T-helper 2 cell treated with Interferon-gamma antibody and Interleukin-4, amounts not matched to agents 5 μg/mL and 100 μg/mL, for 36 hours (primary cell): ENCODE measurements around the gene UBXN7.
"Not testable (repeated sequence)": the region's sequence is repeated elsewhere in the genome, so short reads cannot be mapped to it uniquely, and the experiment has no call there.

Experiments
- DNase-seq: peaks from one replicate; pipeline ENCODE4 v3.0.0; 2021; ENCODE audit warnings: low spot score
- H3K27ac Mint-ChIP-seq: one replicate; pipeline ENCODE4 v1.8.0; 2021; ENCODE audit warnings: mild to moderate bottlenecking, mixed read lengths
- H3K27me3 Mint-ChIP-seq: one replicate; pipeline ENCODE4 v1.8.0; 2021; ENCODE audit warnings: low read depth, mixed read lengths
- H3K36me3 Mint-ChIP-seq: one replicate; pipeline ENCODE4 v1.8.0; 2021; ENCODE audit warnings: low read depth, mixed read lengths
- H3K4me1 Mint-ChIP-seq: one replicate; pipeline ENCODE4 v1.8.0; 2021; ENCODE audit warnings: low read depth, mixed read lengths
- H3K4me3 Mint-ChIP-seq: one replicate; pipeline ENCODE4 v1.8.0; 2022; ENCODE audit warnings: mild to moderate bottlenecking, moderate library complexity, mixed read lengths
- H3K9me3 Mint-ChIP-seq: one replicate; pipeline ENCODE4 v1.8.0; 2021; ENCODE audit warnings: mixed read lengths

Gene UBXN7

GRCh38 chr3:196400331-196400730 lies 31.9 kb downstream of the UBXN7 start:
- H3K27me3 Mint-ChIP-seq: no peaks in the 10 kb centered on the region
- H3K27ac Mint-ChIP-seq: no peak overlapping the region
- peaks cover 18% of the 10 kb centered on the region for H3K36me3 Mint-ChIP-seq
- H3K4me1 Mint-ChIP-seq: no peaks in the 10 kb centered on the region
- no peaks in the 10 kb centered on the region for H3K9me3 Mint-ChIP-seq
- DNase-seq: no peak
- no peak overlapping the region for H3K4me3 Mint-ChIP-seq

GRCh38 chr3:196399485-196399945 lies 32.7 kb downstream of the UBXN7 start:
- peaks cover 16% of the 10 kb centered on the region for H3K36me3 Mint-ChIP-seq
- no peaks in the 10 kb centered on the region for H3K27me3 Mint-ChIP-seq
- no peak overlapping the region for H3K27ac Mint-ChIP-seq
- no peaks in the 10 kb centered on the region for H3K4me1 Mint-ChIP-seq
- no peaks in the 10 kb centered on the region for H3K9me3 Mint-ChIP-seq
- no peak overlapping the region for H3K4me3 Mint-ChIP-seq
- no peak for DNase-seq

- H3K4me3 Mint-ChIP-seq: no peak overlapping the region
- H3K27me3 Mint-ChIP-seq: no peaks in the 10 kb centered on the region
- peaks cover 16% of the 10 kb centered on the region for H3K36me3 Mint-ChIP-seq
- H3K4me1 Mint-ChIP-seq: no peaks in the 10 kb centered on the region
- H3K9me3 Mint-ChIP-seq: no peaks in the 10 kb centered on the region
- no peak for DNase-seq
- H3K27ac Mint-ChIP-seq: no peak overlapping the region
These were observed 33.4 kb downstream of the UBXN7 start for GRCh38 chr3:196398782-196399181.

- peaks cover 20% of the 10 kb centered on the region for H3K36me3 Mint-ChIP-seq
- no peak overlapping the region for H3K4me3 Mint-ChIP-seq
- H3K4me1 Mint-ChIP-seq: no peaks in the 10 kb centered on the region
- DNase-seq: no peak
- H3K9me3 Mint-ChIP-seq: no peaks in the 10 kb centered on the region
- H3K27me3 Mint-ChIP-seq: no peaks in the 10 kb centered on the region
- no peak overlapping the region for H3K27ac Mint-ChIP-seq
These were observed 34.3 kb downstream of the UBXN7 start for GRCh38 chr3:196397941-196398340.

- H3K27me3 Mint-ChIP-seq: no peaks in the 10 kb centered on the region
These were observed 42.1 kb downstream of the UBXN7 start for GRCh38 chr3:196390116-196390515.

GRCh38 chr3:196388956-196389355 lies 43.3 kb downstream of the UBXN7 start:
- Mint-ChIP-seq H3K27me3 (no peaks in the 10 kb centered on the region), H3K4me1 (no peaks in the 10 kb centered on the region), H3K27ac (no peak overlapping the region), H3K4me3 (no peak overlapping the region), H3K9me3 (peaks cover 20% of the 10 kb centered on the region), H3K36me3 (peaks cover 82% of the 10 kb centered on the region)
- no peak for DNase-seq

More at GRCh38 chr3:196390116-196390515, 42.1 kb downstream of the UBXN7 start:
- DNase-seq: no peak
- Mint-ChIP-seq H3K27ac (no peak overlapping the region), H3K36me3 (peaks cover 72% of the 10 kb centered on the region), H3K9me3 (peaks cover 20% of the 10 kb centered on the region), H3K4me1 (no peaks in the 10 kb centered on the region), H3K4me3 (no peak overlapping the region)

GRCh38 chr3:196387941-196388340 lies 44.3 kb downstream of the UBXN7 start:
- peaks cover 86% of the 10 kb centered on the region for H3K36me3 Mint-ChIP-seq
- not testable (repeated sequence) for H3K4me3 Mint-ChIP-seq, H3K27me3 Mint-ChIP-seq, DNase-seq, H3K4me1 Mint-ChIP-seq, H3K27ac Mint-ChIP-seq
- peaks cover 20% of the 10 kb centered on the region for H3K9me3 Mint-ChIP-seq

- not testable (repeated sequence) for H3K27me3 Mint-ChIP-seq, H3K4me1 Mint-ChIP-seq, H3K4me3 Mint-ChIP-seq, H3K27ac Mint-ChIP-seq, DNase-seq
- H3K9me3 Mint-ChIP-seq: peaks cover 20% of the 10 kb centered on the region
- peaks cover 87% of the 10 kb centered on the region for H3K36me3 Mint-ChIP-seq
These were observed 45.4 kb downstream of the UBXN7 start for GRCh38 chr3:196386797-196387196.

- H3K4me1 Mint-ChIP-seq, H3K4me3 Mint-ChIP-seq, H3K27me3 Mint-ChIP-seq, DNase-seq, H3K27ac Mint-ChIP-seq: not testable (repeated sequence)
- Mint-ChIP-seq H3K9me3 (peaks cover 20% of the 10 kb centered on the region), H3K36me3 (peaks cover 86% of the 10 kb centered on the region)
These were observed 46.2 kb downstream of the UBXN7 start for GRCh38 chr3:196386034-196386433.

GRCh38 chr3:196385446-196385845 lies 46.8 kb downstream of the UBXN7 start:
- H3K36me3 Mint-ChIP-seq: peaks cover 81% of the 10 kb centered on the region
- peaks cover 20% of the 10 kb centered on the region for H3K9me3 Mint-ChIP-seq

GRCh38 chr3:196378146-196378841 lies 53.9 kb downstream of the UBXN7 start:
- Mint-ChIP-seq H3K27me3 (no peaks in the 10 kb centered on the region), H3K36me3 (peaks cover 40% of the 10 kb centered on the region), H3K4me3 (no peak overlapping the region), H3K9me3 (no peaks in the 10 kb centered on the region), H3K4me1 (peaks cover 10% of the 10 kb centered on the region), H3K27ac (peak overlapping the region; percentile 69)
- peak; percentile 11 for DNase-seq

More at GRCh38 chr3:196385446-196385845, 46.8 kb downstream of the UBXN7 start:
- not testable (repeated sequence) for H3K4me1 Mint-ChIP-seq, H3K4me3 Mint-ChIP-seq, DNase-seq, H3K27ac Mint-ChIP-seq, H3K27me3 Mint-ChIP-seq

- Mint-ChIP-seq H3K4me1 (peaks cover 10% of the 10 kb centered on the region), H3K27ac (no peak overlapping the region), H3K27me3 (no peaks in the 10 kb centered on the region), H3K4me3 (no peak overlapping the region), H3K36me3 (peaks cover 33% of the 10 kb centered on the region), H3K9me3 (no peaks in the 10 kb centered on the region)
- no peak for DNase-seq
These were observed 54.9 kb downstream of the UBXN7 start for GRCh38 chr3:196377321-196377720.

- Mint-ChIP-seq H3K4me1 (no peaks in the 10 kb centered on the region), H3K4me3 (no peak overlapping the region), H3K9me3 (no peaks in the 10 kb centered on the region), H3K27me3 (no peaks in the 10 kb centered on the region), H3K36me3 (peaks cover 29% of the 10 kb centered on the region), H3K27ac (no peak overlapping the region)
- DNase-seq: no peak
These were observed 66.5 kb downstream of the UBXN7 start for GRCh38 chr3:196365736-196366135.

- Mint-ChIP-seq H3K27ac (no peak overlapping the region), H3K4me3 (no peak overlapping the region), H3K36me3 (peaks cover 43% of the 10 kb centered on the region), H3K9me3 (no peaks in the 10 kb centered on the region), H3K27me3 (no peaks in the 10 kb centered on the region), H3K4me1 (peaks cover 5% of the 10 kb centered on the region)
- DNase-seq: no peak
These were observed 71.6 kb downstream of the UBXN7 start for GRCh38 chr3:196360586-196360985.

- not testable (repeated sequence) for H3K27me3 Mint-ChIP-seq, H3K27ac Mint-ChIP-seq, H3K4me3 Mint-ChIP-seq, DNase-seq, H3K9me3 Mint-ChIP-seq, H3K4me1 Mint-ChIP-seq
- peaks cover 48% of the 10 kb centered on the region for H3K36me3 Mint-ChIP-seq
These were observed 73.7 kb downstream of the UBXN7 start for GRCh38 chr3:196358540-196358939.
